ENCODE measurements around the gene MYBBP1A. TPM values are rescaled to one million over a fixed set of nuclear protein-coding genes. Genes with fewer than 3 reads are reported as not detected.

The MYBBP1A gene
- total and polyA plus RNA-seq, 2 experiments from 2014 or later = 70.7 to 213 TPM

DNA sequence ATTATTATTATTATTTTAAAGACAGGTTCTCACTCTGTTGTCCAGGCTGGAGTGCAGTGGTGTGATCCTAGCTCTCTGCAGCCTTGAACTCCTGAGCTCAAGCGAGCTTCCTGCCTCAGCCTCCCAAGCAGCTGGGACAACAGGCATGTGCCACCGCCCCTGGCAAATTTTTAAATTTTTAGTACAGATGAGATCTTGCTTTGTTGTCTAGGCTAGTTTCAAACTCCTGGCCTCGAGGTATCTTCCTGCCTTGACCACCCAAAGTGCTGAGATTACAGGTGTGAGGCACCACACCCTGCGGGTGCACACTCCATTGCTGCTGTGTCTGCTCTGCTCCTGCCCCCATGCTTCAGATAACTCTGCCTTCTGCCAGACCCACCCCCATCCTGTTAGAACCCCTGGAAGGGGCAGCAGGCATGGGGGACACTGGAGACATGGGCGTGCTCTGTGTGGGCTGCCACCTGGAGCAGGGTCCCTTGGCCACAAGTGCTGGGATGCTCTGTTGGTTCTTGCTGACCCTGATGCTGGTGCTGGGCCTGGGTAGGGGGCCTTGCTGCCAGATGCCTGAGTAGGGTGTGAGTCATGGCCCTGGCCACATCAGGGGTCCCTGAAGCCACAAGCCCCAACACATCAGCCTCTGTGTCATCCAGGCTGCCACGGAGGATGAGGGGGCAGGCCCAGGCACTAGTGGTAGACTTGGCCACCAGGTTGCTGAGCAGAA lies 2.6 kb upstream of the MYBBP1A start (continued):
- TF ChIP-seq, protein P1, sequence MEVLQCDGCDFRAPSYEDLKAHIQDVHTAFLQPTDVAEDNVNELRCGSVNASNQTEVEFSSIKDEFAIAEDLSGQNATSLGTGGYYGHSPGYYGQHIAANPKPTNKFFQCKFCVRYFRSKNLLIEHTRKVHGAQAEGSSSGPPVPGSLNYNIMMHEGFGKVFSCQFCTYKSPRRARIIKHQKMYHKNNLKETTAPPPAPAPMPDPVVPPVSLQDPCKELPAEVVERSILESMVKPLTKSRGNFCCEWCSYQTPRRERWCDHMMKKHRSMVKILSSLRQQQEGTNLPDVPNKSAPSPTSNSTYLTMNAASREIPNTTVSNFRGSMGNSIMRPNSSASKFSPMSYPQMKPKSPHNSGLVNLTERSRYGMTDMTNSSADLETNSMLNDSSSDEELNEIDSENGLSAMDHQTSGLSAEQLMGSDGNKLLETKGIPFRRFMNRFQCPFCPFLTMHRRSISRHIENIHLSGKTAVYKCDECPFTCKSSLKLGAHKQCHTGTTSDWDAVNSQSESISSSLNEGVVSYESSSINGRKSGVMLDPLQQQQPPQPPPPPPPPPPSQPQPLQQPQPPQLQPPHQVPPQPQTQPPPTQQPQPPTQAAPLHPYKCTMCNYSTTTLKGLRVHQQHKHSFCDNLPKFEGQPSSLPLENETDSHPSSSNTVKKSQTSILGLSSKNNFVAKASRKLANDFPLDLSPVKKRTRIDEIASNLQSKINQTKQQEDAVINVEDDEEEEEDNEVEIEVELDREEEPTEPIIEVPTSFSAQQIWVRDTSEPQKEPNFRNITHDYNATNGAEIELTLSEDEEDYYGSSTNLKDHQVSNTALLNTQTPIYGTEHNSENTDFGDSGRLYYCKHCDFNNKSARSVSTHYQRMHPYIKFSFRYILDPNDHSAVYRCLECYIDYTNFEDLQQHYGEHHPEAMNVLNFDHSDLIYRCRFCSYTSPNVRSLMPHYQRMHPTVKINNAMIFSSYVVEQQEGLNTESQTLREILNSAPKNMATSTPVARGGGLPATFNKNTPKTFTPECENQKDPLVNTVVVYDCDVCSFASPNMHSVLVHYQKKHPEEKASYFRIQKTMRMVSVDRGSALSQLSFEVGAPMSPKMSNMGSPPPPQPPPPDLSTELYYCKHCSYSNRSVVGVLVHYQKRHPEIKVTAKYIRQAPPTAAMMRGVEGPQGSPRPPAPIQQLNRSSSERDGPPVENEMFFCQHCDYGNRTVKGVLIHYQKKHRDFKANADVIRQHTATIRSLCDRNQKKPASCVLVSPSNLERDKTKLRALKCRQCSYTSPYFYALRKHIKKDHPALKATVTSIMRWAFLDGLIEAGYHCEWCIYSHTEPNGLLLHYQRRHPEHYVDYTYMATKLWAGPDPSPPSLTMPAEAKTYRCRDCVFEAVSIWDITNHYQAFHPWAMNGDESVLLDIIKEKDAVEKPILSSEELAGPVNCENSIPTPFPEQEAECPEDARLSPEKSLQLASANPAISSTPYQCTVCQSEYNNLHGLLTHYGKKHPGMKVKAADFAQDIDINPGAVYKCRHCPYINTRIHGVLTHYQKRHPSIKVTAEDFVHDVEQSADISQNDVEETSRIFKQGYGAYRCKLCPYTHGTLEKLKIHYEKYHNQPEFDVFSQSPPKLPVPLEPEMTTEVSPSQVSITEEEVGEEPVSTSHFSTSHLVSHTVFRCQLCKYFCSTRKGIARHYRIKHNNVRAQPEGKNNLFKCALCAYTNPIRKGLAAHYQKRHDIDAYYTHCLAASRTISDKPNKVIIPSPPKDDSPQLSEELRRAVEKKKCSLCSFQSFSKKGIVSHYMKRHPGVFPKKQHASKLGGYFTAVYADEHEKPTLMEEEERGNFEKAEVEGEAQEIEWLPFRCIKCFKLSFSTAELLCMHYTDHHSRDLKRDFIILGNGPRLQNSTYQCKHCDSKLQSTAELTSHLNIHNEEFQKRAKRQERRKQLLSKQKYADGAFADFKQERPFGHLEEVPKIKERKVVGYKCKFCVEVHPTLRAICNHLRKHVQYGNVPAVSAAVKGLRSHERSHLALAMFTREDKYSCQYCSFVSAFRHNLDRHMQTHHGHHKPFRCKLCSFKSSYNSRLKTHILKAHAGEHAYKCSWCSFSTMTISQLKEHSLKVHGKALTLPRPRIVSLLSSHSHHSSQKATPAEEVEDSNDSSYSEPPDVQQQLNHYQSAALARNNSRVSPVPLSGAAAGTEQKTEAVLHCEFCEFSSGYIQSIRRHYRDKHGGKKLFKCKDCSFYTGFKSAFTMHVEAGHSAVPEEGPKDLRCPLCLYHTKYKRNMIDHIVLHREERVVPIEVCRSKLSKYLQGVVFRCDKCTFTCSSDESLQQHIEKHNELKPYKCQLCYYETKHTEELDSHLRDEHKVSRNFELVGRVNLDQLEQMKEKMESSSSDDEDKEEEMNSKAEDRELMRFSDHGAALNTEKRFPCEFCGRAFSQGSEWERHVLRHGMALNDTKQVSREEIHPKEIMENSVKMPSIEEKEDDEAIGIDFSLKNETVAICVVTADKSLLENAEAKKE (CRISPR knock-in tag; IDR thresholded peaks at IDR 0.05) = no peak

DNA sequence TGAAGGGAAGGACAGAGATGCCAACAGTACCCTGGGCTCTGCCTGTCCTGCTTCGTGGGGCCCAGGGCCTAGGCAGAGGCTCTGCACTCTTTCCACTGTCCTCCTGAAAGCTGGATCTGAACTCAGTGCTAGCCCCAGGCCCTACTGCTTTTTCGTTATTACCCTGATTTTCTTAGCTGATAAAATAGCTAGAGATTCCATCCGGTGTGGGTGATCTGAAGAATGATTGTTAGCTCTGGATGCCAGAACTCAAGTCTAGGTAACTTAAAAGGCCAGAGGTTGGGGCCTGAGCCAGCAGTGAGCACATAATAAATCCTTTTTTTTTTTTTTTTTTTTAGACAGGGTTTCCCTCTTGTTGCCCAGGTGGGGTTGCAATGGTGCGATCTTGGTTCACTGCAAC lies 1.8 kb upstream of the MYBBP1A start:
- no peak overlapping the region for H3K27ac Mint-ChIP-seq
- Histone ChIP-seq H2AFZ (peak overlapping the region; percentile 70; the same call in 1 of the 2 replicates), H3F3A (replicated peaks; ENCODE audit: low read depth) (0 out of 2 replicates have a peak, but pooled peaks cover 11% of the 10 kb centered on the region)

More for the DNA sequence above, 1.8 kb upstream of the MYBBP1A start:
- H3K4me3 ChIP-seq = no peak overlapping the region
- H3K27ac ChIP-seq (ENCODE audit: low read depth) = no peak overlapping the region
- no peak for ATAC-seq
- peaks cover 35% of the 10 kb centered on the region for H3K4me1 Mint-ChIP-seq
- peaks cover 11% of the 10 kb centered on the region for H3K27me3 Mint-ChIP-seq (ENCODE audit: insufficient read depth, low read depth, poor library complexity)
- H3K27me3 ChIP-seq (ENCODE audit: insufficient read depth) = no peaks in the 10 kb centered on the region
- H3K36me3 Mint-ChIP-seq (ENCODE audit: low read depth) = peaks cover 31% of the 10 kb centered on the region
- no peak for DNase-seq (ENCODE audit: low spot score)
- peaks cover 30% of the 10 kb centered on the region for H3K79me2 ChIP-seq (replicated peaks; ENCODE audit: insufficient read depth)
- H3K4me3 Mint-ChIP-seq = no peak overlapping the region; the same call in 2 of the 3 replicates
- peaks cover 20% of the 10 kb centered on the region for H3K4me1 ChIP-seq (ENCODE audit: insufficient read depth)
- H3K4me2 ChIP-seq = no peak overlapping the region
- peaks cover 14% of the 10 kb centered on the region for H3K36me3 ChIP-seq (ENCODE audit: insufficient read depth)
- H4K20me1 ChIP-seq (replicated peaks; ENCODE audit: insufficient read depth) = no peaks in the 10 kb centered on the region; the same call in none of the 2 replicates
- no peaks in the 10 kb centered on the region for H3K9me2 ChIP-seq (ENCODE audit: insufficient read depth)
- no peaks in the 10 kb centered on the region for H3K9me3 Mint-ChIP-seq
- no peak for TF ChIP-seq ZNF331 (CRISPR knock-in tag; IDR thresholded peaks at IDR 0.05; ENCODE audit: low read depth)
- no peak for TF ChIP-seq STAT1 (IDR thresholded peaks at IDR 0.05; ENCODE audit: unreplicated experiment)
- no peak for TF ChIP-seq NANOG (IDR thresholded peaks at IDR 0.05; ENCODE audit: borderline replicate concordance)
- TF ChIP-seq, protein P2, sequence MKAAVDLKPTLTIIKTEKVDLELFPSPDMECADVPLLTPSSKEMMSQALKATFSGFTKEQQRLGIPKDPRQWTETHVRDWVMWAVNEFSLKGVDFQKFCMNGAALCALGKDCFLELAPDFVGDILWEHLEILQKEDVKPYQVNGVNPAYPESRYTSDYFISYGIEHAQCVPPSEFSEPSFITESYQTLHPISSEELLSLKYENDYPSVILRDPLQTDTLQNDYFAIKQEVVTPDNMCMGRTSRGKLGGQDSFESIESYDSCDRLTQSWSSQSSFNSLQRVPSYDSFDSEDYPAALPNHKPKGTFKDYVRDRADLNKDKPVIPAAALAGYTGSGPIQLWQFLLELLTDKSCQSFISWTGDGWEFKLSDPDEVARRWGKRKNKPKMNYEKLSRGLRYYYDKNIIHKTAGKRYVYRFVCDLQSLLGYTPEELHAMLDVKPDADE (IDR thresholded peaks at IDR 0.05) = no peak
